HepG2 (cell line): Measurements from ENCODE around the gene KDM1B. TPM values are rescaled to one million over a fixed set of nuclear protein-coding genes. Genes with fewer than 3 reads are reported as not detected.

Experiments used
- polyA plus RNA-seq, 8 experiments: library from polyadenylated mRNA; depleted of rRNA in 3 of 8; stranded (reverse) in 7 of 8; unstranded in 1 of 8; fragments of >200 nt; fragmentation: Illumina TruSeq in 4 of 8; extraction: Trizol in 4 of 8; gene quantifications; 2 replicates each; pipeline versions ENCODE4 v1.2.1 to v1.2.3, GENCODE V29; 2011 to 2016; ENCODE audit warnings: low read depth in 4 of 8, missing spikeins in 1 of 8, mixed read lengths in 1 of 8; ENCODE audit not compliant: insufficient read depth in 1 of 8
- small RNA-seq, 3 experiments: library from RNA; depleted of rRNA; stranded (forward); fragments of <200 nt; gene quantifications; one replicate each; pipeline ENCODE3, GENCODE V24; 2012; ENCODE audit warnings: low read depth in 2 of 3, low replicate concordance in 1 of 3; ENCODE audit not compliant: insufficient read length in 3 of 3, insufficient read depth in 2 of 3
- total RNA-seq, 5 experiments: library from RNA; depleted of rRNA; stranded (reverse); fragments of >200 nt; fragmentation: Illumina TruSeq; extraction: Trizol; gene quantifications; 2 replicates each; pipeline ENCODE4 v1.2.3, GENCODE V29; 2016; ENCODE audit warnings: low read depth in 1 of 5

KDM1B gene
- total and polyA plus RNA-seq, 2 of the 13 experiments (the other 11 are each of a cell fraction or from before 2014, with no cell fraction given), result 9.8 to 13.2 TPM

Small RNA genes lying within 50 kb of the gene (small RNA-seq; reads per million reads assigned to genes)
- 0 reads per million in 3 experiments for gene RF00019

Other genes starting within 250 kb of the KDM1B start
- gene KIF13A, start 167.8 kb upstream of the KDM1B start, total RNA-seq (2016; rRNA removed; fragmentation: Illumina TruSeq; extraction: Trizol), result 37.2 and 48.3 TPM in 2 replicates
- gene KIF13A, start 167.8 kb upstream of the KDM1B start, polyA plus RNA-seq (2011; rRNA removed), result 19.5 and 21.1 TPM in 2 replicates
- gene NHLRC1, start 32.7 kb upstream of the KDM1B start, total RNA-seq (2016; rRNA removed; fragmentation: Illumina TruSeq; extraction: Trizol), result 0.11 and 0.20 TPM in 2 replicates
- gene NHLRC1, start 32.7 kb upstream of the KDM1B start, polyA plus RNA-seq (2011; rRNA removed), result 0.04 TPM in 1 of 2 replicates, not detected in the other
- gene TPMT, start 345 bp upstream of the KDM1B start, total RNA-seq (2016; rRNA removed; fragmentation: Illumina TruSeq; extraction: Trizol), result 22.8 and 33.3 TPM in 2 replicates
- 9.5 and 11.1 TPM in 2 replicates for gene TPMT, start 345 bp upstream of the KDM1B start, polyA plus RNA-seq (2011; rRNA removed)
- gene DEK, start 109.1 kb downstream of the KDM1B start, total RNA-seq (2016; rRNA removed; fragmentation: Illumina TruSeq; extraction: Trizol), result 276 and 337 TPM in 2 replicates
- gene DEK, start 109.1 kb downstream of the KDM1B start, polyA plus RNA-seq (2011; rRNA removed), result 31.1 and 53.2 TPM in 2 replicates
- 4.3 and 5.3 TPM in 2 replicates for gene RNF144B, start 231.9 kb downstream of the KDM1B start, total RNA-seq (2016; rRNA removed; fragmentation: Illumina TruSeq; extraction: Trizol)
- gene RNF144B, start 231.9 kb downstream of the KDM1B start, polyA plus RNA-seq (2011; rRNA removed), result 1.2 and 1.8 TPM in 2 replicates